Measurements from ENCODE around the gene TMEM9. TPM values are rescaled to one million over a fixed set of nuclear protein-coding genes. Genes with fewer than 3 reads are reported as not detected.

The TMEM9 gene
- total and polyA plus RNA-seq, 9 of the 15 experiments (the other 6 are each of a cell fraction or from before 2014, with no cell fraction given) = 30.4 to 107 (median 67.6) TPM

DNA sequence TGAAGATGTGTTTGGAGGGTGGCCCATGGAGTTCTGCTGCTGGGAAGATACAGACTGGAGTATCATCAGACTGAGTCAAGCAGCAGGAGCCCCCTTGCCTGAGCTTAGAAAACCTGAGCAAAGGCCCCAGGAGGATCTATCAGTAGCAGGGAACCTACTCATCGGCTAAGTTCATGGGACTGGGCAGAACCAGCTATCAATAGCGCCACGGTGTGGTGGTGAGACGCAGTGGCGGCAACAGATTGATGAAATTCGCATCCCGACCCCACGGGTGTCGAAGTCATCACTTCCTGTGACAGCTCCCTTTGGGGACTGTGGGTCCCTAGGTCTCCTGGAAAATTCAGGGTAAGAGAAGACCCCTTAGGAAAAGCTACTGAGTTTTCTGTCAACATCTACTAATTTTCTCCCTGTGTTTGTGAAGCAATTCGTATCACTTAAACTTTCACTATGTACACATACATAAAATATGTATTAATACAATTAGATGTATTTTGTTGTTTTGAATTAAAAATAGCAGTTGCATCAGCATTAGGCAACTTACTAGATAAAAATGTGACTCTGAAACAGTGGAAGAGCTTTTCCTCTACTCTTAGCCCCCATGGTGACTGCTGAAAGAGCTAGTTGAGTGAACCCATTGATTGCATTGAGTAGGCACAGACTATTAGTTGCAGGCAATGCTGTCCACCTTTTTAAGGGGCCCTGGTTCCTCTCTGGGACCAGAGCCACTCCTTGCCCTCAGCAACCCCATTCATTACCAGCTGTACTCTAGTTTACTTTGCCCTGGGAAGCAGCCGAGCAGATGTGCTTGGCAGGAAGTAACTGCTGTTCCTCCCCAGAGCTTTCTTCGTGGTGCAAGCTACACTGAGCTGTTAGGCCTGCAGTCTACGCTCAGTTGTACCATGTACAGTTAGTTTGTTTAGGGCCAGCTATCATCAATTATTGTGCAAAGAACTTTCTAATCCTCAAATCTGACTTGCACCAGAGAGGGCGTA, 34.8 kb downstream of the TMEM9 start (continued):
- TF ChIP-seq, protein P1, sequence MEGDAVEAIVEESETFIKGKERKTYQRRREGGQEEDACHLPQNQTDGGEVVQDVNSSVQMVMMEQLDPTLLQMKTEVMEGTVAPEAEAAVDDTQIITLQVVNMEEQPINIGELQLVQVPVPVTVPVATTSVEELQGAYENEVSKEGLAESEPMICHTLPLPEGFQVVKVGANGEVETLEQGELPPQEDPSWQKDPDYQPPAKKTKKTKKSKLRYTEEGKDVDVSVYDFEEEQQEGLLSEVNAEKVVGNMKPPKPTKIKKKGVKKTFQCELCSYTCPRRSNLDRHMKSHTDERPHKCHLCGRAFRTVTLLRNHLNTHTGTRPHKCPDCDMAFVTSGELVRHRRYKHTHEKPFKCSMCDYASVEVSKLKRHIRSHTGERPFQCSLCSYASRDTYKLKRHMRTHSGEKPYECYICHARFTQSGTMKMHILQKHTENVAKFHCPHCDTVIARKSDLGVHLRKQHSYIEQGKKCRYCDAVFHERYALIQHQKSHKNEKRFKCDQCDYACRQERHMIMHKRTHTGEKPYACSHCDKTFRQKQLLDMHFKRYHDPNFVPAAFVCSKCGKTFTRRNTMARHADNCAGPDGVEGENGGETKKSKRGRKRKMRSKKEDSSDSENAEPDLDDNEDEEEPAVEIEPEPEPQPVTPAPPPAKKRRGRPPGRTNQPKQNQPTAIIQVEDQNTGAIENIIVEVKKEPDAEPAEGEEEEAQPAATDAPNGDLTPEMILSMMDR (IDR thresholded peaks at IDR 0.05 in 2 of 3, conservative IDR thresholded peaks at IDR 0.05 in 1 of 3; ENCODE audit: insufficient read depth in 2 of 3, low read depth in 1 of 3, low read length in 3 of 3) = peak; percentile 86 to 95 (median 88)
- TF ChIP-seq NEUROD1 (IDR thresholded peaks at IDR 0.05; ENCODE audit: borderline replicate concordance, low read depth, low read length, partially characterized antibody) (no peak), DNMT1 (IDR thresholded peaks at IDR 0.05) (no peak), CREB1 (IDR thresholded peaks at IDR 0.05) (no peak), CREB1 (CRISPR knock-in tag; IDR thresholded peaks at IDR 0.05) (no peak), EGR1 (conservative IDR thresholded peaks at IDR 0.05) (no peak), SMC3 (conservative IDR thresholded peaks at IDR 0.05; ENCODE audit: insufficient read depth, low read depth, low read length) (peak; percentile 77), ZBTB33 (CRISPR knock-in tag; IDR thresholded peaks at IDR 0.05) (no peak)
- TF ChIP-seq, protein P2, sequence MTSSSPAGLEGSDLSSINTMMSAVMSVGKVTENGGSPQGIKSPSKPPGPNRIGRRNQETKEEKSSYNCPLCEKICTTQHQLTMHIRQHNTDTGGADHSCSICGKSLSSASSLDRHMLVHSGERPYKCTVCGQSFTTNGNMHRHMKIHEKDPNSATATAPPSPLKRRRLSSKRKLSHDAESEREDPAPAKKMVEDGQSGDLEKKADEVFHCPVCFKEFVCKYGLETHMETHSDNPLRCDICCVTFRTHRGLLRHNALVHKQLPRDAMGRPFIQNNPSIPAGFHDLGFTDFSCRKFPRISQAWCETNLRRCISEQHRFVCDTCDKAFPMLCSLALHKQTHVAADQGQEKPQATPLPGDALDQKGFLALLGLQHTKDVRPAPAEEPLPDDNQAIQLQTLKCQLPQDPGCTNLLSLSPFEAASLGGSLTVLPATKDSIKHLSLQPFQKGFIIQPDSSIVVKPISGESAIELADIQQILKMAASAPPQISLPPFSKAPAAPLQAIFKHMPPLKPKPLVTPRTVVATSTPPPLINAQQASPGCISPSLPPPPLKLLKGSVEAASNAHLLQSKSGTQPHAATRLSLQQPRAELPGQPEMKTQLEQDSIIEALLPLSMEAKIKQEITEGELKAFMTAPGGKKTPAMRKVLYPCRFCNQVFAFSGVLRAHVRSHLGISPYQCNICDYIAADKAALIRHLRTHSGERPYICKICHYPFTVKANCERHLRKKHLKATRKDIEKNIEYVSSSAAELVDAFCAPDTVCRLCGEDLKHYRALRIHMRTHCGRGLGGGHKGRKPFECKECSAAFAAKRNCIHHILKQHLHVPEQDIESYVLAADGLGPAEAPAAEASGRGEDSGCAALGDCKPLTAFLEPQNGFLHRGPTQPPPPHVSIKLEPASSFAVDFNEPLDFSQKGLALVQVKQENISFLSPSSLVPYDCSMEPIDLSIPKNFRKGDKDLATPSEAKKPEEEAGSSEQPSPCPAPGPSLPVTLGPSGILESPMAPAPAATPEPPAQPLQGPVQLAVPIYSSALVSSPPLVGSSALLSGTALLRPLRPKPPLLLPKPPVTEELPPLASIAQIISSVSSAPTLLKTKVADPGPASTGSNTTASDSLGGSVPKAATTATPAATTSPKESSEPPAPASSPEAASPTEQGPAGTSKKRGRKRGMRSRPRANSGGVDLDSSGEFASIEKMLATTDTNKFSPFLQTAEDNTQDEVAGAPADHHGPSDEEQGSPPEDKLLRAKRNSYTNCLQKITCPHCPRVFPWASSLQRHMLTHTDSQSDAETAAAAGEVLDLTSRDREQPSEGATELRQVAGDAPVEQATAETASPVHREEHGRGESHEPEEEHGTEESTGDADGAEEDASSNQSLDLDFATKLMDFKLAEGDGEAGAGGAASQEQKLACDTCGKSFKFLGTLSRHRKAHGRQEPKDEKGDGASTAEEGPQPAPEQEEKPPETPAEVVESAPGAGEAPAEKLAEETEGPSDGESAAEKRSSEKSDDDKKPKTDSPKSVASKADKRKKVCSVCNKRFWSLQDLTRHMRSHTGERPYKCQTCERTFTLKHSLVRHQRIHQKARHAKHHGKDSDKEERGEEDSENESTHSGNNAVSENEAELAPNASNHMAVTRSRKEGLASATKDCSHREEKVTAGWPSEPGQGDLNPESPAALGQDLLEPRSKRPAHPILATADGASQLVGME (CRISPR knock-in tag; IDR thresholded peaks at IDR 0.05) = no peak
- TF ChIP-seq, protein P3, sequence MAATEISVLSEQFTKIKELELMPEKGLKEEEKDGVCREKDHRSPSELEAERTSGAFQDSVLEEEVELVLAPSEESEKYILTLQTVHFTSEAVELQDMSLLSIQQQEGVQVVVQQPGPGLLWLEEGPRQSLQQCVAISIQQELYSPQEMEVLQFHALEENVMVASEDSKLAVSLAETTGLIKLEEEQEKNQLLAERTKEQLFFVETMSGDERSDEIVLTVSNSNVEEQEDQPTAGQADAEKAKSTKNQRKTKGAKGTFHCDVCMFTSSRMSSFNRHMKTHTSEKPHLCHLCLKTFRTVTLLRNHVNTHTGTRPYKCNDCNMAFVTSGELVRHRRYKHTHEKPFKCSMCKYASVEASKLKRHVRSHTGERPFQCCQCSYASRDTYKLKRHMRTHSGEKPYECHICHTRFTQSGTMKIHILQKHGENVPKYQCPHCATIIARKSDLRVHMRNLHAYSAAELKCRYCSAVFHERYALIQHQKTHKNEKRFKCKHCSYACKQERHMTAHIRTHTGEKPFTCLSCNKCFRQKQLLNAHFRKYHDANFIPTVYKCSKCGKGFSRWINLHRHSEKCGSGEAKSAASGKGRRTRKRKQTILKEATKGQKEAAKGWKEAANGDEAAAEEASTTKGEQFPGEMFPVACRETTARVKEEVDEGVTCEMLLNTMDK (IDR thresholded peaks at IDR 0.05; ENCODE audit: borderline replicate concordance, insufficient read depth, low read depth, low read length, poor library complexity, severe bottlenecking) = peak; percentile 16

All from K562 (cell line).